OCI-LY3 (cell line): ENCODE data around the gene CLEC16A.

Source experiments
- H2AFZ ChIP-seq: fragments of 200-600, 300-600 bp; shearing (Covaris generic); 2 replicates; pipeline ENCODE4 v1.6.0; 2014; ENCODE audit warnings: antibody characterized with exemption, low read depth, low read length
- H3K27ac ChIP-seq: fragments of 200-600, 300-600 bp; sonication (generic); 2 replicates; pipeline ENCODE4 v1.5.1; 2014; ENCODE audit warnings: mild to moderate bottlenecking, low read length, moderate library complexity, mixed read lengths
- H3K27me3 ChIP-seq: fragments of 200-600, 300-600 bp; sonication (generic); 2 replicates; pipeline ENCODE4 v1.6.1; 2014; ENCODE audit warnings: low read depth, low read length, mixed read lengths
- H3K36me3 ChIP-seq: fragments of 200-600, 300-600 bp; sonication (generic); replicated peaks from 2 replicates; pipeline ENCODE3; 2014; ENCODE audit warnings: low read depth, low read length, mixed read lengths
- H3K4me1 ChIP-seq: fragments of 300-600, 200-600 bp; sonication (generic); 2 replicates; pipeline ENCODE4 v1.6.1; 2014; ENCODE audit warnings: low read length, mixed read lengths
- H3K4me2 ChIP-seq: fragments of 200-600, 300-600 bp; sonication (generic); 2 replicates; pipeline ENCODE4 v1.6.1; 2014; ENCODE audit warnings: low read length, mixed read lengths
- H3K4me3 ChIP-seq: fragments of 300-600, 200-600 bp; sonication (generic); 2 replicates; pipeline ENCODE4 v1.5.1; 2014; ENCODE audit warnings: antibody characterized with exemption, mild to moderate bottlenecking, low read length, moderate library complexity
- H3K79me2 ChIP-seq: fragments of 300-600, 200-600 bp; shearing (Covaris generic); 2 replicates; pipeline ENCODE4 v1.6.1; 2014; ENCODE audit warnings: mild to moderate bottlenecking, low read length, mixed read lengths
- H3K9ac ChIP-seq: fragments of 300-600, 200-600 bp; shearing (Covaris generic); 2 replicates; pipeline ENCODE4 v1.6.0; 2014; ENCODE audit warnings: mild to moderate bottlenecking, low read length, moderate library complexity
- H3K9me3 ChIP-seq: fragments of 200-600, 300-600 bp; shearing (Covaris generic); 2 replicates; pipeline ENCODE4 v1.6.1; 2014; ENCODE audit warnings: low read length, mixed read lengths; ENCODE audit not compliant: insufficient read depth
- H4K20me1 ChIP-seq: fragments of 200-600, 300-600 bp; sonication (generic); 2 replicates; pipeline ENCODE4 v1.6.1; 2016; ENCODE audit warnings: low read length, mixed read lengths; ENCODE audit not compliant: insufficient read depth
- CTCF ChIP-seq: fragments of 200-600, 300-600 bp; sonication (generic); IDR thresholded peaks from 2 replicates; pipeline ENCODE4 v1.5.1; 2014; ENCODE audit warnings: antibody characterized with exemption, low read length, low read depth
- EZH2phosphoT487 ChIP-seq: fragments of 200-600 bp; shearing (Covaris generic); IDR thresholded peaks from 2 replicates; pipeline ENCODE4 v1.6.1; 2018; ENCODE audit warnings: antibody characterized with exemption, mixed run types, low read depth

The CLEC16A gene

GRCh38 chr16:11168386-11169051, 224.2 kb downstream of the CLEC16A start:
- H3K9ac ChIP-seq: no peak overlapping the region
- peaks cover 10% of the 10 kb centered on the region for H3K4me1 ChIP-seq
- H3K36me3 ChIP-seq: peaks cover 5% of the 10 kb centered on the region
- H2AFZ ChIP-seq: no peak overlapping the region
- no peak overlapping the region for H3K27ac ChIP-seq
- no peak for TF ChIP-seq CTCF
- TF ChIP-seq EZH2phosphoT487: no peak
- H3K4me2 ChIP-seq: no peak overlapping the region
- H3K79me2 ChIP-seq: no peaks in the 10 kb centered on the region
- H4K20me1 ChIP-seq: no peaks in the 10 kb centered on the region
- H3K9me3 ChIP-seq: no peaks in the 10 kb centered on the region
- H3K4me3 ChIP-seq: no peak overlapping the region
- H3K27me3 ChIP-seq: no peaks in the 10 kb centered on the region

DNA sequence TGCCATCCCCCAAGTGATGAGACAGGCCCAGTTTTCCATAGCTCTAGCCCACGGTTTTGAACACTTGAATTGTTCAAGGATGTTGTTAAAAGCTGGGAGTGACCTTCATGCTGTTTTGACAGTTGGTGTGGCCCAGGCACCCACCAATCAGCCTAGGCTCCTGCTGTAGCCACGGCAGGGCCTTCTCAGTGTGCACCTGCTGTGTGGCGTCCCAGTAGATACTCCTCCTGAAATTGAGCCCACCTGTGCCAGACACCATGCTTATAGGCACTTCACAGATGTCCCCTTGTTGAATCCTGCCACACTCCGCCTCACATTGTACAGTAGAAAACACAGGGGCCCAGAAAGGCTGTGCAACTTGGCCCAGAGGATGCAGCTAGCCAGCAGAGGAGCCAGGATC, 225.3 kb downstream of the CLEC16A start:
- Histone ChIP-seq H3K4me1 (peaks cover 19% of the 10 kb centered on the region), H3K36me3 (peaks cover 11% of the 10 kb centered on the region), H3K4me2 (no peak overlapping the region), H3K4me3 (no peak overlapping the region), H2AFZ (no peak overlapping the region), H4K20me1 (no peaks in the 10 kb centered on the region), H3K79me2 (no peaks in the 10 kb centered on the region), H3K27ac (no peak overlapping the region), H3K9me3 (no peaks in the 10 kb centered on the region), H3K9ac (no peak overlapping the region), H3K27me3 (no peaks in the 10 kb centered on the region)
- TF ChIP-seq CTCF: no peak
- no peak for TF ChIP-seq EZH2phosphoT487

GRCh38 chr16:11170201-11170600, 225.8 kb downstream of the CLEC16A start:
- H3K27ac ChIP-seq: no peak overlapping the region
- H3K4me1 ChIP-seq: peaks cover 25% of the 10 kb centered on the region
- no peaks in the 10 kb centered on the region for H4K20me1 ChIP-seq
- H3K36me3 ChIP-seq: peaks cover 11% of the 10 kb centered on the region
- H2AFZ ChIP-seq: no peak overlapping the region
- no peaks in the 10 kb centered on the region for H3K9me3 ChIP-seq
- H3K4me2 ChIP-seq: no peak overlapping the region
- no peak overlapping the region for H3K9ac ChIP-seq
- no peaks in the 10 kb centered on the region for H3K79me2 ChIP-seq
- no peaks in the 10 kb centered on the region for H3K27me3 ChIP-seq
- TF ChIP-seq EZH2phosphoT487 (no peak), CTCF (no peak)
- H3K4me3 ChIP-seq: no peak overlapping the region

GRCh38 chr16:11170696-11171447, 226.5 kb downstream of the CLEC16A start:
- H3K79me2 ChIP-seq: no peaks in the 10 kb centered on the region
- no peak overlapping the region for H3K9ac ChIP-seq
- H3K9me3 ChIP-seq: no peaks in the 10 kb centered on the region
- no peaks in the 10 kb centered on the region for H3K27me3 ChIP-seq
- H3K4me3 ChIP-seq: no peak overlapping the region
- H3K36me3 ChIP-seq: peaks cover 11% of the 10 kb centered on the region
- H4K20me1 ChIP-seq: no peaks in the 10 kb centered on the region
- peaks cover 32% of the 10 kb centered on the region for H3K4me1 ChIP-seq
- H2AFZ ChIP-seq: no peak overlapping the region
- no peak for TF ChIP-seq EZH2phosphoT487
- TF ChIP-seq CTCF: no peak
- H3K27ac ChIP-seq: no peak overlapping the region
- H3K4me2 ChIP-seq: no peak overlapping the region
